Adrenal gland (tissue), 12 donors: ENCODE measurements around the gene IRF4. TPM values are rescaled to one million over a fixed set of nuclear protein-coding genes. Genes with fewer than 3 reads are reported as not detected.

Experiments
- DNase-seq, 7 donors: peaks; one replicate each; pipeline ENCODE4 v3.0.0-alpha.2; 2019 to 2020
- H3K27ac ChIP-seq, 5 donors: fragments of 200-600 bp; sonication (generic) in 4 of 5; 1 replicate in 3 of 5; 2 replicates in 2 of 5; pipeline versions ENCODE4 v1.5.1 to v1.8.0; 2016 to 2020; ENCODE audit warnings: mild to moderate bottlenecking in 1 of 5
- H3K27me3 ChIP-seq: fragments of 200-600 bp; 2 replicates; pipeline ENCODE4 v1.8.0; 2021
- H3K36me3 ChIP-seq, 2 donors: fragments of 200-600 bp; replicated peaks in 1 of 2; 1 replicate in 1 of 2; 2 replicates in 1 of 2; pipeline versions ENCODE4 v1.5.1 to v1.8.0; 2018 to 2022
- H3K4me1 ChIP-seq, 2 donors: fragments of 200-600 bp; replicated peaks in 1 of 2; 1 replicate in 1 of 2; 2 replicates in 1 of 2; pipeline versions ENCODE4 v1.5.1 to v1.8.0; 2018 to 2021
- H3K4me3 ChIP-seq, 4 donors: fragments of 200-600 bp; sonication (generic) in 3 of 4; one replicate each; pipeline ENCODE4 v1.5.1; 2016 to 2018
- H3K9me3 ChIP-seq, 3 donors: fragments of 200-600 bp; sonication (generic) in 1 of 3; replicated peaks in 1 of 3; 1 replicate in 2 of 3; 2 replicates in 1 of 3; pipeline versions ENCODE4 v1.5.1 to v1.8.0; 2016 to 2021
- POLR2A ChIP-seq, 2 donors: fragments of 450-650 bp; IDR thresholded peaks; one replicate each; pipeline ENCODE4 v1.6.1; 2017; ENCODE audit warnings: antibody characterized with exemption in 2 of 2, mild to moderate bottlenecking in 2 of 2, moderate library complexity in 1 of 2
- WGBS, 4 donors: extraction: QIAGEN DNeasy Blood & Tissue Kit in 2 of 4; methylation state at CpG; one replicate each; pipeline versions ENCODE4 v1.1.5 to v1.1.7; 2013 to 2017; 5-methylcytosine and 5-hydroxymethylcytosine counted together
- intact Hi-C, 2 donors: fragments of 100-400 bp; cut with DNase I; formaldehyde crosslinking; loops; one replicate each; pipeline versions ENCODE4 v1.14.1 to v1.15.0; 2022 to 2023
- polyA plus RNA-seq, 3 donors: library from polyadenylated mRNA; stranded (reverse); fragments of 200-250 nt in 2 of 3; fragments of 350-450 nt in 1 of 3; fragmentation: Illumina TruSeq in 1 of 3; extraction: RNeasy Lipid Tissue Mini Kit (QIAGEN cat#74804) in 1 of 3; gene quantifications; one replicate each; pipeline ENCODE4 v1.2.3, GENCODE V29; 2013 to 2014
- total RNA-seq, 9 donors: library from RNA; depleted of rRNA in 4 of 9; stranded (reverse); fragments of >200 nt in 4 of 9; fragments of 120-200 nt in 1 of 9; fragmentation: NEBNext Ultra II Directional in 1 of 9; extraction: Animal tissue kit (Norgen Biotek cat#: 25700) in 1 of 9; gene quantifications; one replicate each; pipeline versions ENCODE4 v1.1.0 to v1.2.4, GENCODE V29; 2013 to 2023
- TF ChIP-seq, protein P1 (sequence below), 6 experiments: fragments of 450-650 bp in 4 of 6; fragments of 200-600 bp in 2 of 6; sonication (generic) in 1 of 6; IDR thresholded peaks; 1 replicate in 5 of 6; 2 replicates in 1 of 6; pipeline versions ENCODE4 v1.5.1 to v1.8.0; 2016 to 2021; ENCODE audit warnings: antibody characterized with exemption in 6 of 6, mild to moderate bottlenecking in 2 of 6, moderate library complexity in 1 of 6
- donor health status: healthy with polysubstance abuse.
- donor health status: Bipolar disorder and iron deficiency.
- donor health status: DM: yes; HTN: yes; CAD: no.
- donor health status: DM: no; HTN: no; CAD: no.
- donor health status: DM: no; HTN: no; CAD: no.
- donor health status: DM: yes; HTN: yes; CAD: no.

IRF4 gene
- total and polyA plus RNA-seq, 12 donors: 0.06 to 1.5 (median 0.48) TPM; not detected in 1

DNA sequence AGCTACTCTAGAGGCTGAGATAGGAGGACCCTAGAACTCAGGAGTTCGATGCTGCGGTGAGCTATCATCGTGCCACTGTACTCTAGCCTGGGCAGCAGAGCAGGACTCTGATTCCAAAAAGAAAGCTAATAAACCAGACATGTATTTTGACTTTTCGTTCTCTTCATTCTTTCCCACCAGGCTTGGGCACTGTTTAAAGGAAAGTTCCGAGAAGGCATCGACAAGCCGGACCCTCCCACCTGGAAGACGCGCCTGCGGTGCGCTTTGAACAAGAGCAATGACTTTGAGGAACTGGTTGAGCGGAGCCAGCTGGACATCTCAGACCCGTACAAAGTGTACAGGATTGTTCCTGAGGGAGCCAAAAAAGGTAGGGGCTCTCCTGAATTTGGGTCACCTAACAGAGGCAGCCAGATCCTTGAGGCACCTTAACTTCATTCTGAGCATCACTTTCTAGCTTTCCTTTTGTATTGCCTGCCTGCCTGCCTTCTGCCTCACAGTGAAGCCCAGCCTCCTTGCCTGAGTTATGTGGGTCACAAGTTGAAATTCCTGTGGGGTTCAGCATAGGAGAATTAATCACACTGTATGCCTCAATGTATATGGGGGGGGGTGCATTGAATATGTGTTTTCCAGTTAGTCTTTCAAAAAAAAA is 3.2 kb downstream of the IRF4 start:
- DNase-seq: no peak
- Histone ChIP-seq H3K36me3 (no peaks in the 10 kb centered on the region), H3K27ac (no peak overlapping the region), H3K4me1 (peaks cover 9 to 21% of the 10 kb centered on the region in 2 donors), H3K27me3 (peaks cover 46% of the 10 kb centered on the region), H3K4me3 (no peak overlapping the region), H3K9me3 (no peaks in the 10 kb centered on the region)
- intact Hi-C loops: no loop called here
- no peak for TF ChIP-seq POLR2A (IDR thresholded peaks at IDR 0.05)
- TF ChIP-seq, protein P1, sequence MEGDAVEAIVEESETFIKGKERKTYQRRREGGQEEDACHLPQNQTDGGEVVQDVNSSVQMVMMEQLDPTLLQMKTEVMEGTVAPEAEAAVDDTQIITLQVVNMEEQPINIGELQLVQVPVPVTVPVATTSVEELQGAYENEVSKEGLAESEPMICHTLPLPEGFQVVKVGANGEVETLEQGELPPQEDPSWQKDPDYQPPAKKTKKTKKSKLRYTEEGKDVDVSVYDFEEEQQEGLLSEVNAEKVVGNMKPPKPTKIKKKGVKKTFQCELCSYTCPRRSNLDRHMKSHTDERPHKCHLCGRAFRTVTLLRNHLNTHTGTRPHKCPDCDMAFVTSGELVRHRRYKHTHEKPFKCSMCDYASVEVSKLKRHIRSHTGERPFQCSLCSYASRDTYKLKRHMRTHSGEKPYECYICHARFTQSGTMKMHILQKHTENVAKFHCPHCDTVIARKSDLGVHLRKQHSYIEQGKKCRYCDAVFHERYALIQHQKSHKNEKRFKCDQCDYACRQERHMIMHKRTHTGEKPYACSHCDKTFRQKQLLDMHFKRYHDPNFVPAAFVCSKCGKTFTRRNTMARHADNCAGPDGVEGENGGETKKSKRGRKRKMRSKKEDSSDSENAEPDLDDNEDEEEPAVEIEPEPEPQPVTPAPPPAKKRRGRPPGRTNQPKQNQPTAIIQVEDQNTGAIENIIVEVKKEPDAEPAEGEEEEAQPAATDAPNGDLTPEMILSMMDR (IDR thresholded peaks at IDR 0.05): no peak
- WGBS, 4 donors: 81 to 91% (median 86%) methylated on average over 13 of the region's 13 CpGs

DNA sequence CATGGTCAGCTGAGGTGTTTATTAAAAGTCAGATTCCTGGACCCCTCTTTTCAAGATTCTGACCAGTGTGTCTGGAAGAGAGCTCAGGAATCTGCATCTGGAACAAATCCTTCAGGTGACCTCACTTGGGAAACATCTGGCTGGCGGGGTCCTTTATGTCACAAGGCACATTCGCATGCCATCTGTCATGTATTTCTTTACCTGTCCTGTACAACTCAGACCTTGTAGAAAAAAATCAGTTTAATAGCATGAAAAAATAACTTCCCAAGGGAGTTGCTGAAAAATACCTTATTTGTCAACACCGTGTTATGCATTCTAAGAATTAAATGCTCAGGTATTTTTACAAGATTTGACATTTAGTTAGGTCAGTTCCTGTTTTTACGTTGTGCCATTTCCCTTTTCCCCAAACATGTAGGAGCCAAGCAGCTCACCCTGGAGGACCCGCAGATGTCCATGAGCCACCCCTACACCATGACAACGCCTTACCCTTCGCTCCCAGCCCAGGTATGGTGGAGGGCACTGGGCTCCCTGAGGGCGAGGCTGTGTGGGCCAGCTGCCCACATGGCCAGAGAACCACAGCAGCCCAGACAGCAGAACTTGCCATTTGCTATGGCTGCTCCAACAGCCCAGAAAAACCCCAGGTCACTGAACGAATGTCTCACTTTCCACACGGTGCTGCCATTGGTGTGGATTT is 4.0 kb downstream of the IRF4 start:
- intact Hi-C loops: no loop called here
- no peak for DNase-seq
- TF ChIP-seq, protein P1 (IDR thresholded peaks at IDR 0.05): no peak
- TF ChIP-seq POLR2A (IDR thresholded peaks at IDR 0.05): no peak
- Histone ChIP-seq H3K4me3 (no peak overlapping the region), H3K27me3 (peaks cover 38% of the 10 kb centered on the region), H3K4me1 (peaks cover 9 to 21% of the 10 kb centered on the region in 2 donors), H3K9me3 (no peaks in the 10 kb centered on the region), H3K27ac (no peak overlapping the region), H3K36me3 (no peaks in the 10 kb centered on the region)
- WGBS, 4 donors: 65 to 72% (median 67%) methylated on average over 7 to 10 of the region's 10 CpGs

DNA sequence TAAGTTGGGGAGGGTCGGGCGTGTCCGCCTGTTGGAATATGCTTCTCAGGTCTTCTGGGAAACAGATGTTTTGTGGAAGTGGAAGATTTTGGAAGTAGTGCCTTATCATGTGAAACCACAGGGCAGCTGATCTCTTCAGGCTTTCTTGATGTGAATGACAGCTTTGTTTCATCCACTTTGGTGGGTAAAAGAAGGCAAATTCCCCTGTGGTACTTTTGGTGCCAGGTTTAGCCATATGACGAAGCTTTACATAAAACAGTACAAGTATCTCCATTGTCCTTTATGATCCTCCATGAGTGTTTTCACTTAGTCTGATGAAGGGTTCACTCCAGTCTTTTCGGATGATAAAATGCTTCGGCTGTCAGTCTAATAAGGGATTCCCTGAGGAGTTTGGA is 4.6 kb downstream of the IRF4 start:
- TF ChIP-seq, protein P1 (IDR thresholded peaks at IDR 0.05): no peak
- TF ChIP-seq POLR2A (IDR thresholded peaks at IDR 0.05): no peak
- H3K4me1 ChIP-seq: peaks cover 9 to 21% of the 10 kb centered on the region in 2 donors
- H3K36me3 ChIP-seq: no peaks in the 10 kb centered on the region
- WGBS, 4 donors: 78 to 92% (median 83%) methylated on average over 6 of the region's 6 CpGs
- H3K27ac ChIP-seq: no peak overlapping the region
- H3K9me3 ChIP-seq: no peaks in the 10 kb centered on the region
- intact Hi-C loops: no loop called here
- H3K27me3 ChIP-seq: peaks cover 32% of the 10 kb centered on the region
- no peak for DNase-seq
- no peak overlapping the region for H3K4me3 ChIP-seq

DNA sequence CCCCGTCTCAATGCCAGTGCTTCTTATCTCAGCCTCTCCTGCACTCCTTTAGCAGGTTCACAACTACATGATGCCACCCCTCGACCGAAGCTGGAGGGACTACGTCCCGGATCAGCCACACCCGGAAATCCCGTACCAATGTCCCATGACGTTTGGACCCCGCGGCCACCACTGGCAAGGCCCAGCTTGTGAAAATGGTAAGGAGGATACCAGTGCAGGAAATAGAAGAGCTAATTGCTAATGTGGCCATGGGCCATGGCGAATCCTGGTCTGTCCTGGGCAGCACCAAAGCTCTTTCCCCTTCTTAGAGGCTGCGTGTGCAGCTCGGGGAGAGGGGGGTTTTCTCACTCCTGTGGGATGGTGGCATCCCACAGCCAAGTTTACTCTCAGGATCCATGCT is 5.5 kb downstream of the IRF4 start:
- Histone ChIP-seq H3K4me1 (peaks cover 6 to 17% of the 10 kb centered on the region in 2 donors), H3K27me3 (peaks cover 24% of the 10 kb centered on the region), H3K27ac (no peak overlapping the region), H3K9me3 (no peaks in the 10 kb centered on the region), H3K36me3 (no peaks in the 10 kb centered on the region), H3K4me3 (no peak overlapping the region)
- no peak for DNase-seq
- WGBS, 4 donors: 78 to 86% (median 84%) methylated on average over 12 to 13 of the region's 13 CpGs
- TF ChIP-seq POLR2A (IDR thresholded peaks at IDR 0.05): no peak
- TF ChIP-seq, protein P1 (IDR thresholded peaks at IDR 0.05): no peak
- intact Hi-C loops: no loop called here
